Upper lobe of right lung (tissue), 1 donor: ENCODE results near the gene BTG2. TPM values are rescaled to one million over a fixed set of nuclear protein-coding genes. Genes with fewer than 3 reads are reported as not detected.
A peak's percentile ranks its signal among the peaks of the same experiment; 100 is the strongest.

ENCODE experiments used
- ATAC-seq: fragments of 200-7000 bp; cut with Tn5 transposase; one replicate; pipeline ENCODE4 v1.9.1; 2020; ENCODE audit warnings: mild to moderate bottlenecking, moderate library complexity
- DNase-seq: peaks from one replicate; pipeline ENCODE4 v3.0.0-alpha.2; 2020
- H3K27ac ChIP-seq: fragments of 200-600 bp; one replicate; pipeline ENCODE4 v1.8.0; 2022
- H3K27me3 ChIP-seq: fragments of 200-600 bp; one replicate; pipeline ENCODE4 v1.8.0; 2022; ENCODE audit warnings: mild to moderate bottlenecking
- H3K36me3 ChIP-seq: fragments of 200-600 bp; one replicate; pipeline ENCODE4 v1.8.0; 2022
- H3K4me1 ChIP-seq: fragments of 200-600 bp; one replicate; pipeline ENCODE4 v1.8.0; 2022
- H3K4me3 ChIP-seq: fragments of 200-600 bp; one replicate; pipeline ENCODE4 v1.8.0; 2022; ENCODE audit warnings: mild to moderate bottlenecking
- H3K9me3 ChIP-seq: fragments of 200-600 bp; one replicate; pipeline ENCODE4 v1.8.0; 2022
- intact Hi-C: fragments of 100-400 bp; cut with DNase I; formaldehyde crosslinking; loops from one replicate; pipeline ENCODE4 v1.11.0; 2022
- total RNA-seq: library from RNA; stranded (reverse); fragmentation: NEBNext Ultra II Directional; extraction: Animal tissue kit (Norgen Biotek cat#: 25700); gene quantifications from one replicate; pipeline ENCODE4 v1.2.1, GENCODE V29; 2021
- TF ChIP-seq, protein P1 (sequence below): fragments of 200-600 bp; IDR thresholded peaks from one replicate; pipeline ENCODE4 v1.8.0; 2022; ENCODE audit warnings: antibody characterized with exemption
- donor health status: DM: no; HTN: yes; CAD: no; lungs with severe emphysema.

Gene BTG2
- total RNA-seq, 1 donor from 2014 or later, result 95.3 TPM

- Histone ChIP-seq H3K4me3 (no peak overlapping the region), H3K27ac (no peak overlapping the region), H3K4me1 (peaks cover 13% of the 10 kb centered on the region), H3K9me3 (no peaks in the 10 kb centered on the region), H3K36me3 (peaks cover 7% of the 10 kb centered on the region), H3K27me3 (no peaks in the 10 kb centered on the region)
- intact Hi-C loops, result no loop called here
- TF ChIP-seq, protein P1, sequence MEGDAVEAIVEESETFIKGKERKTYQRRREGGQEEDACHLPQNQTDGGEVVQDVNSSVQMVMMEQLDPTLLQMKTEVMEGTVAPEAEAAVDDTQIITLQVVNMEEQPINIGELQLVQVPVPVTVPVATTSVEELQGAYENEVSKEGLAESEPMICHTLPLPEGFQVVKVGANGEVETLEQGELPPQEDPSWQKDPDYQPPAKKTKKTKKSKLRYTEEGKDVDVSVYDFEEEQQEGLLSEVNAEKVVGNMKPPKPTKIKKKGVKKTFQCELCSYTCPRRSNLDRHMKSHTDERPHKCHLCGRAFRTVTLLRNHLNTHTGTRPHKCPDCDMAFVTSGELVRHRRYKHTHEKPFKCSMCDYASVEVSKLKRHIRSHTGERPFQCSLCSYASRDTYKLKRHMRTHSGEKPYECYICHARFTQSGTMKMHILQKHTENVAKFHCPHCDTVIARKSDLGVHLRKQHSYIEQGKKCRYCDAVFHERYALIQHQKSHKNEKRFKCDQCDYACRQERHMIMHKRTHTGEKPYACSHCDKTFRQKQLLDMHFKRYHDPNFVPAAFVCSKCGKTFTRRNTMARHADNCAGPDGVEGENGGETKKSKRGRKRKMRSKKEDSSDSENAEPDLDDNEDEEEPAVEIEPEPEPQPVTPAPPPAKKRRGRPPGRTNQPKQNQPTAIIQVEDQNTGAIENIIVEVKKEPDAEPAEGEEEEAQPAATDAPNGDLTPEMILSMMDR, result no peak
- DNase-seq, result peak; percentile 21
- no peak for ATAC-seq
Observed at GRCh38 chr1:203302456-203302855, 2.9 kb upstream of the BTG2 start.

GRCh38 chr1:203302894-203303293, 2.4 kb upstream of the BTG2 start:
- no peaks in the 10 kb centered on the region for H3K9me3 ChIP-seq
- no peaks in the 10 kb centered on the region for H3K27me3 ChIP-seq
- no peak overlapping the region for H3K27ac ChIP-seq
- ATAC-seq (no peak), DNase-seq (peak; percentile 2)
- intact Hi-C loops, result no loop called here
- H3K4me1 ChIP-seq, result peaks cover 18% of the 10 kb centered on the region
- no peak overlapping the region for H3K4me3 ChIP-seq
- H3K36me3 ChIP-seq, result peaks cover 11% of the 10 kb centered on the region
- TF ChIP-seq, protein P1, result no peak

GRCh38 chr1:203304391-203304918, 864 bp upstream of the BTG2 start:
- intact Hi-C loops, result no loop called here
- Histone ChIP-seq H3K36me3 (peaks cover 25% of the 10 kb centered on the region), H3K9me3 (no peaks in the 10 kb centered on the region), H3K4me1 (peaks cover 33% of the 10 kb centered on the region), H3K4me3 (peak overlapping the region; percentile 98), H3K27me3 (no peaks in the 10 kb centered on the region), H3K27ac (peak overlapping the region; percentile 98)
- ATAC-seq, result no peak
- TF ChIP-seq, protein P1, result no peak
- peak; percentile 56 for DNase-seq

DNA sequence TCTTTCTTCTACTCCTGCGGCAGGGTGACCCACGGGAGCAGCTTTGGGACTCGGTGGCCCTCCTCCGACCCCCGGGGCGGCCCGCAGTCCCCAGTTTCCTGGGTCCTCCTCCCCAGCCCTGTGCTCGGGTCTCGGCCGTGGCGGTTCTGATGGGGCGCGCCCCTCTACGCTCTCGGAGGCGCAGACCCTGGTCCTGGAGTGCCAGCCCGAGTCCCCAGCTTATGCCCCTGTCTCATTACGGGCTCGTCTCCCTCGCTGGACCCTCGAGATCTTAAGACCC, 430 bp downstream of the BTG2 start:
- H3K4me3 ChIP-seq, result peak overlapping the region; percentile 98
- ATAC-seq (peak; percentile 14), DNase-seq (no peak)
- intact Hi-C loops, result loop anchor here (5.0 kb wide), 1 partner anchor 33 kb away; no protein-coding TSS in a partner anchor
- no peaks in the 10 kb centered on the region for H3K9me3 ChIP-seq
- peaks cover 29% of the 10 kb centered on the region for H3K36me3 ChIP-seq
- H3K27ac ChIP-seq, result peak overlapping the region; percentile 98
- H3K4me1 ChIP-seq, result peaks cover 36% of the 10 kb centered on the region
- H3K27me3 ChIP-seq, result no peaks in the 10 kb centered on the region
- TF ChIP-seq, protein P1, result no peak

DNA sequence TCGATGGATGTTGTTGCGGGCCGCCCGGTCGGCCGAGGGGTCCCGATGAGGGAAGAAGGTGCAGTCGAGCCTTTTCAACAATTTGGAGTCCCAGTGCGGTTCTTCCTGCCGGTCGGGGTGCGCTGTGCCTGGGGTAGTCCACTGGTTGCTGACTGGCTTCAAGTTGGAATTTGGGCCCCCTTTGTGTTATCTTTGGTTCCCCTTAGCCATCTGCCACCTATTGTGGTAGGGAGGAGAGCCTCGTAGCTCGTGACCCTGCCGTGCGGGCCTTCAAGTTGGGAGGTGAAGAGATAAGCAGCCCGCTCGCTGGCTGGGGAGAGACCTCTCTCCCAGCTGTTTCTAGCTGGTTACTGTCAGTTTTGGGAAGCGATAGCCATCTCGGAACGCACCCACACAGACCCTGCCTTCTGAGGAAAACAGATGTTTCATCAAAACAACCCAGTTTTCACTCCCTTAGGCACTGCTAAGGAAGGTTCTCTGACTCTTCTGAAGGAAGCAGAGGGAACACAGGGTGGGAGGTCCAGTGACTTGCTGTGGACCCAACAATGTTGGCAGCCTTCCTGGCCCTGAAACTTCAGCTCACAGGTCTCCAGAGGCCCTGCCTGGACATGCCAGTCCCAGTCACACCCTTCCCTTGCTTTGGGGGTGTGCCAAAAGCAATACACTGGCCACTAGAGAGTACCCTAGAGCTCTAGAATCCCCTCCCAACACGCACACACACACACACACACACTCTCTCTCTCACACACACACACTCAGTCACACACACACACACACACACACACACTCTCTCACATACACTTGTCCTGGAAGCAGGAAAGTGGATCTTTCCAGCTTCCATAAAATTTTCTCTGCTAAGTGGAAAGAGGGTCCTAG, 1.0 kb downstream of the BTG2 start:
- no peaks in the 10 kb centered on the region for H3K9me3 ChIP-seq
- H3K27ac ChIP-seq, result peak overlapping the region; percentile 98
- peaks cover 36% of the 10 kb centered on the region for H3K4me1 ChIP-seq
- peak; percentile 87 for DNase-seq
- H3K27me3 ChIP-seq, result no peaks in the 10 kb centered on the region
- H3K36me3 ChIP-seq, result peaks cover 29% of the 10 kb centered on the region
- peak overlapping the region; percentile 98 for H3K4me3 ChIP-seq
- intact Hi-C loops, result loop anchor here (5.0 kb wide), 1 partner anchor 34 kb away; no protein-coding TSS in a partner anchor
- ATAC-seq, result peak; percentile 68
- TF ChIP-seq, protein P1, result no peak
